GM19463 (cell line): ENCODE results near the gene CORO1A.
"Not testable (repeated sequence)": the region's sequence is repeated elsewhere in the genome, so short reads cannot be mapped to it uniquely, and the experiment has no call there.

ENCODE experiments used
- ATAC-seq: cut with Tn5 transposase; IDR thresholded peaks from one replicate; pipeline ENCODE4 v1.9.1; 2021; ENCODE audit warnings: mild to moderate bottlenecking, moderate library complexity; ENCODE audit not compliant: unreplicated experiment

Gene CORO1A

DNA sequence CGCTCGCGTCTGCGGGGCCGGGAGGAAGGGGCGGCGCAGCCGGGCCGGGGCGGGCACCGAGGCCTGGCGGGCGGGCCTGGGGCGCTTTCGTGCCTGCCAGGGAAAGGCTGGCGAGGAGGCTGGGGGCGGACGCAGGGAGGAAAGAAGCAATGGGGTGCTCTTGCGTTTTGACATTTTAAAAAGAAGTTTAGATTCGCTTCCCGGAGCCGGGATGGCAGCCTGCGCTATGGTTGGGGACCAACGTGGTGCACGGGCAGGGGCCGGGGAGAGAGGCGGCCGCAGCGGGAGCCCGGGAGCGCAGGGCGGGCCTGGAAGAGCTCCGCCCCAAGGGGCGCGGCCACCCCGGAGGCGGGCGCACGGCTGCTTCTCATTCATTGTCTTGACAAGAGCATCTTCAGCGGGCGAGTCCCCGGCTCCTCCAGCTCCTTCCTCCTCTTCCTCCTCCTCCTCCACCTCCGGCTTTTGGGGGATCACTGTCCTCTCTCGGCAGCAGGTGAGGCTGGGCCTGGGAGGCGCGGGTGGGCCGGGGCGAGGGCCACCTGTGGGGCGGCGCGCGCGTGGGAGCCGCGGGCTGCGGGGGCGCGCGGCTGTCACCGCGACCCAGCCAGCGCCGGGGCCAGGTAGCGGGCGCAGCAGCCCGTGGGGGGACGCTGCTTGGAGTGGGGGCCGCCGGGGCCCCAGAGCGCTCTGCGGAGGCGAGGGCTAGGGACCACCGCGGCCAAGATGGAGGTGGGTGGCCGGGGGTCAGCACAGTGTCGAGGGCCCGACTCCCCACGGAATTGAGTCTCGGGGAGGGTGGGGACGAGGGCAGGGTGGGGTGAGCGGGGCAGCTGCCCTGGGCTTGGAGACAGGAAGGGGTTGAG lies at the start of gene CORO1A:
Gene CORO1A, plus strand, starts transcription at position 370 of the 863 bp plus-strand sequence. CDS start 1,608 bp downstream, outside the sequence.
- peak; percentile 58 for ATAC-seq

DNA sequence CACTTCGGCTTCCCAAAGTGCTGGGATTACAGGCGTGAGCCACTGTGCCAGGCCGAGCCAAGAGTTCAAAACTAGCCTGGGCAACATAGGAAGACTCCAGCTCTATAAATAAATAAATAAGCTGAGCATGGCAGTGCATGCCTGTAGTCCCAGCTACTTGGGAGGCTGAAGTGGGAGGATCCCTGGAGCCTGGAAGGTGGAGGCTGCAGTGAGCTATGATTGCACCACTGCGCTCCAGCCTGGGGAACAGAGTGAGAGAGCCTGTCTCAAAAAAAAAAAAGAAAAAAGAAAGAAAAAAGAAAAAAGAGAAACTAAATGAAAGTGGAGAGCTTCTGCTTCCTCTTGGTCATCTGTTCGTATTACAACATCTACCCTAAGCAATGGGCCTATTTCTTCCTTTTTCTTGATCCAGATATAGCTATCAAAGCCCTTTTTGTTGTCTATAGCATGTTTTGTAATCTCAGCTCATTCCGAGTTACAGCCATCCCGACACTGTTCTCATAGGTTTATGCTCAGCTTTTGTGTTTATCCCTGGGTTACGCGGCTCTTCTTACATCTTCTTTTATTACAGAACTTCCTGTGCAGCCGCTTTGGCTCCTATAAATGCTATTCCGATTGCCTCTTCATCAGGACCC lies 46.3 kb upstream of the CORO1A start:
- no peak for ATAC-seq

DNA sequence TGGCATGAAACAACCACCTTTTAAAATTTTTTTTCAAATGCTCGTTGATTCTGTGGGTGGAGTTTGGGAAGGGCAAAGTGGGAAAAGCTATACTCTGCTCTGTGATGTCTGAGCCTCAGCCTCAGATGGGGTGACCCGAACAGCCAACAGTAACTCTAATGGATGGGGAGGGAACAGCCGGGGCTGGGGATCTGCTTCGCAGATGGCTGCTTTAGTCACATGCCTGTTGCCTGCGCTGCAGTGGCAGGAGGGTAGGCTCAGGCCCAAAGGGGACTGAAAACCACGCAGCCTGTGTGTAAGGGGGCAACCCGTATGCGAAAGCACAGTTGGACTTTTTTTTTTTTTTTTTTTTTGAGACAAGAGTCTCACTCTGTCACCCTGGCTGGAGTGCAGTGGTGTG lies 45.5 kb upstream of the CORO1A start:
- ATAC-seq, result no peak

DNA sequence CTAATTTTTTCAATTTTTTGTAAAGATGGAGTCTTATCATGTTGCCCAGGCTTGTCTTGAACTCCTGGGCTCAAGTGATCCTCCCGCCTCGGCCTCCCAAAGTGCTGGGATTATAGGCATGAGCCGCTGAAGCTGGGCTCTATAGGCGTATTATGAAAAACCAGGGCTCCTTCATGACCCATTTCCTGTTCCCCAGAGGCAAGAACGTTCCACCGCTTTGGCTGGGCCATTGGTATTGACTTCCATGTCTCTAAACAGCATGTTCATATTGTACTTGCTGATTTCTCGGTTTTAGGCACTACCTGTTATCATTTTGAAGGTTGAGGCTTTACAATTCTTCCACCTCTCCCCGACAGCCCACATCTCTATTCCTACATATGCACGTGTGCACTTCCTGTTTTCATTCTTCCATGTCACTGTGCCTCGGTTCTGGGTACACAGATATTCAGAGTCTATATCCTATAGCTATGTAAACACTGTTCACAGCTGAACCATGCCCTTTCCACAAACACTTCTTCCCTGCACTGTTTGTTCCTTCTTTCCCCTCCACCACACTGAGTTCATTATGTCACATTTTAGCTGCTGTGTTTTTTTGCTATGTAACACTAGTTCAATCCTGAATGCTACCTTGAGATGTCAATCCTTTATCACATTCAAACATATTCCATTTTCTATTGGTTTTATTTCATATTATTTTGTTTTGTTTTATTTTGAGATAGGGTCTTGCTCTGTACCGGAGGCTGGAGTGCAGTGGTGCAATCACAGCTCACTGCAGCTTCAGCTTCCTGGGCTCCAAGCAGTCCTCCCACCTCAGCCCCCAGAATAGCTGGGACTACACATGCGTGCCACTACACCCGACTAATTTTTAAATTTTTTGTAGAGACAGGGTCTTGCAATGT lies 43.6 kb upstream of the CORO1A start:
- no peak for ATAC-seq

DNA sequence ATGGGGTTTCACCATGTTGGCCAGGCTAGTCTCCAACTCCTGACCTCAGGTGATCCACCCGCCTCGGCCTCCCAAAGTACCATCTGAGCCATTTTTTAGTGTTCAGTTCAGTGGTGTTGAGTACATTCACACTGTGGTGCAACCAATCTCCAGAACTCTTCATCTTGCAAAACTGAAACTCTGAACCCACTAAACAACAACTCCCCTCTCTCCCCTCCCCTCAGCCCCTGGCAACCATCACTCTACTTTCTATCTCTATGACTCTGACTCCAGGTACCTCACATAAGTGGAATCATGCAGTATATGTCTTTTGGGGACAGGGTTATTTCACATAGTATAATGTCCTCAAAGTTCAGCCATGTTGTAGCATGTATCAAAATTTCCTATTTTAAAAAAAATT lies 41.7 kb upstream of the CORO1A start:
- no peak for ATAC-seq

DNA sequence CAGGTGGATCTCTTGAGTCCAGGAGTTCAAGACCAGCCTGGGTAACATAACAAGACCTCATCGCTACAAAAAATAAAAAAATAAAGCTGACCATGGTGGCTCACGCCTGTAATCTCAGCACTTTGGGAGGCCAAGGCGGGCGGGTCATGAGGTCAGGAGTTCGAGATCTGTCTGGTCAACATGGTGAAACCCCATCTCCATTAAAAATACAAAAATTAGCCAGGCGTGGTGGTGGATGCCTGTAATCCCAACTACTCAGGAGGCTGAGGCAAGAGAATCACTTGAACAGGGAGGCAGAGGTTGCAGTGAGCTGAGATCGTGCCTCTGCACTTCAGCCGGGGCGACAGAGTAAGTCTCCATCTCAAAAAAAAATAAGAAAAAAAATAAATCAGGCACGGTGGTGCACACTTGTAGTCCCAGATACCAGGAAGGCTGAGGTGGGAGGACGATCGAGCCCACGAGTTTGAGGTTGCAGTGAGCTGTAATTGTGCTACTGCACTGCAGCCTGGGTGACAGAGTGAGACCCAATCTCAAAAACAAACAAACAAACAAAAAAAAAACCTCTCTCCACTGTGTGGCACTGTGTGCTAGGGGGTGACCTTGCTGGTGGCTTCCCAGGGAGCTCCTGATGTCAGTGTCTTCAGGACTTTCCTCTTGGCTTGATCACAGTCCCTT lies 40.6 kb upstream of the CORO1A start:
- ATAC-seq, result no peak

DNA sequence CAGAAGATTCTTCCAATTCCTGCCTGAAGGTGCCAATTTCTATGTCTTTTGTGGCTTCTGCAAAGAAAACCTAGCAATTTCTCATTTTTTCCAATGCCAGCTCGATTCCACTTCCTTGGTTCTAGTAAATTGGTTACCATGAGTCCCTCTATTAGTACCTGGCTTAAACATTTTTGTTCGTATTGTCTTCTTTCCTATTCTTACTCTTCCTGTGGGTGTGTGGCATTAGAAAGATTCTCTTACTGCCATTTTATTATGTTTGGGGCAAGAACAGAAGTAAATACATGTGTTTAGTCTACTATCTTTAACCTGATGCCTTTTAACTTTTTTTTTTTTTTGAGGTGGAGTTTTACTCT lies 40.1 kb upstream of the CORO1A start:
- ATAC-seq, result no peak

DNA sequence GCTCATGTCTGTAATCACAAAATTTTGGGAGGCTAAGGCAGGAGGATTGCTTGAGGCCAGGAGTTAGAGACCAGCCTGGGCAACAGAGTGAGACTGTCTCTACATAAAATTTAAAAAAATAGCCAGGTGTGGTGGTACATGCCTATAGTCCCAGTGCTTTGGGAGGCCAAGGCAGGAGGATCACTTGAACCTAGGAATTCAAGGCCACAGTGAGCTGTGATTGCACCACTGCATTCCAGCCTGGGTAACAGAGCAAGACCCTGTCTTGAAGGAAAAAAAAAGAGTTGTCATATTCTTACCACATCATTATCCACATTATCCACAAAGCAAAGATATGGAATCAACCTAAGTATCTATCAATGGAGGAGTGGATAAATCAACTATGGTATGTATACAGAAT lies 39.4 kb upstream of the CORO1A start:
- ATAC-seq, result no peak

DNA sequence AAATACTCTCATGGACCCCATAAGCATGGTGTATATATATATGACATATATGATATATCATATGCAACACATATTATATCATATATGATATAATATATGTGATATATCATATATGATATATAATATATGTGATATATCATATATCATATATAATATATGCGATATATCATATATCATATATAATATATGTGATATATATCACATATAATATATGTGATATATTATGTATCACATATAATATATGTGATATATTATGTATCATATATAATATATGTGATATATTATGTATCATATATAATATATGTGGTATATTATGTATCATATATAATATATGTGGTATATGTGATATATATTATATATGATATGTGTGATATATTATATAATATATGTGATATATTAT lies 38.5 kb upstream of the CORO1A start:
- ATAC-seq, result no peak

DNA sequence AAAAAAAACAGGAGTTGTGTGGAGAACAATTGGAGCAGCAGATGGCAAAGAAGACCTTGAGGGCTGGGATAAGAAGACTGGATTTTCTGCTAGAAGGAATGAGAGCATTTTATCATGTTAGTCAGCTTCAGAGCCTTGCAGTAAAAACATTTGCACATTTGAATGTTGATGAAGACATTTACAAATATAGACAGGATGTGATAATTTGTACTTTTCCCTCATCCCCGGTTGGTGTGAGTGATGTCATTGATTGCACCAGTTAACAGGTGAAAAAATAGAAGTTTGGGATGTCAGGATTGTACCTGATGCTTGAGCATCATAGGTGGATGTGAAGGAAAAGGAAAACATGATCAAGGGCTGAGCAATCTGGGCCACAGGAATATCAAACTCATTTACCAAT lies 37.7 kb upstream of the CORO1A start:
- no peak for ATAC-seq

DNA sequence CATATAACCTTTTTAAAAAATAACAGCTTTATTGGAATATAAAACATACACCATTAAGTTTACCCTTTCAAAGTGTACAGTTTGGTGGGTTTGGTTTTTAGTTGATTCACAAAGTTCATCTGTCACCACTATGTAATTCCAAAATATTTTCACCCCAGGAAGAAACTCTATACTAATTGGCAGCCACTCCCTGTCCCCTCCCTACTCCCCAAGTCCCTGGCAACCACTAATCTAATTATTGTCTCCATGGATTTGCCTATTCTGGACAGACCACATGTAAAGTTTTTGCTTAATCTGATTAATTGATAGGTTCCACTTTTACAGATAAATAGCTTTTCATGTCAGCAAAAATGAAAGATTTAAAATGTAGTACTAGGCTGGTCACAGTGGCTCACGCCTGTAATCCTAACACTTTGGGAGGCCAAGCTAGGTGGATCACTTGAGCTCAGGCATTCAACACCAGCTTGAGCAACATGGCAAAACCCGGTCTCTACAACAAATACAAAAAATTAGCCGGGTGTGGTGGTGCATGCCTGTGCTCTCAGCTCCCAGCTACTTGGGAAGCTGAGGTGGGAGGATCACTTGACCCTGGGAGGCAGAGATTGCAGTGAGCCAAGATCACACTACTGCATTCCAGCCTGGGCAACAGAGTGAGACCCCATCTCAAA lies 35.4 kb upstream of the CORO1A start:
- no peak for ATAC-seq

DNA sequence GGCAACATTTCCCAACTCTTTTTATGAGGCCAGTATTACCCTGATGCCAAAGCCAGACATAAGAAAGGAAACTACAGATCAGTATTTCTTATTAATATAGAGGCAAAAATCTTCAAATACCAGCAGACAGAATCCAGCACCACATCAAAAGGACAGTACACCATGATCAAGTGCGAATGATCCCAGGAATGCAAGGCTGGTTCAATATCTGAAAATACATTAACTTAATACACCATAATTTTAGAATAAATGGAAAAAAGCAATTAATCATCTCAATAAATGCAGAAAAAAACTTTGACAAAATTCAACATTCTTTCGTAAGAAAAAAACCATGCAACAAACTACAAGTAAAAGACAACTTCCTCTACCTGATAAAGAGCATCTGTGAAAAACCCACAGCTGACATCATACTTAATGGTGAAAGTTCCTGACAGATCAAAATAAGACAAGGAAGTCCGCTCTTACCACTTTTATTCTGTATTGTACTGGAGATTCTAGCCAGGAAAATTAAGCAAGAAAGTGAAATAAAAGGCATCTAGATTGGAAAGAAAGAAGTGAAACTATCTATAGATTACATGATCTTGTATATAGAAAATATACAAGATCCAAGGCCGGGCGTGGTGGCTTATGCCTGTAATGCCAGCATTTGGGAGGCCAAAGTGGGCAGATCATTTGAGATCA lies 34.0 kb upstream of the CORO1A start:
- no peak for ATAC-seq

DNA sequence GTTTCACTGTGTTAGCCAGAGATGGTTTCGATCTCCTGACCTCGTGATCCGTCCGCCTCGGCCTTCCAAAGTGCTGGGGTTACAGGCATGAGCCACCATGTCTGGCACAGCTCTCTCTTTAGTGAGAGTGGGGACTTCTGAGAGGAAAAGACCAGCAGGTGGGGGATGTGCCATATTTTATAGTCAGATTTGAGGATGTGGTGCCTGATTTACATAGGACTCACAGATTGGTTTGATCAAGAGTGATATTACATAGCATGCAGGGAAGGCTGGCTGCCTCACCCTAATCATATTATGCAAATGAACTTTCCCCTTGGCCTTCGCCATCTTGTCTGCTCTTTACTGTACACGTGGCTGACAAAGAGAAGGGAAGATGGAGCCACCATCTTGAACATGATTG lies 32.3 kb upstream of the CORO1A start:
- no peak for ATAC-seq

DNA sequence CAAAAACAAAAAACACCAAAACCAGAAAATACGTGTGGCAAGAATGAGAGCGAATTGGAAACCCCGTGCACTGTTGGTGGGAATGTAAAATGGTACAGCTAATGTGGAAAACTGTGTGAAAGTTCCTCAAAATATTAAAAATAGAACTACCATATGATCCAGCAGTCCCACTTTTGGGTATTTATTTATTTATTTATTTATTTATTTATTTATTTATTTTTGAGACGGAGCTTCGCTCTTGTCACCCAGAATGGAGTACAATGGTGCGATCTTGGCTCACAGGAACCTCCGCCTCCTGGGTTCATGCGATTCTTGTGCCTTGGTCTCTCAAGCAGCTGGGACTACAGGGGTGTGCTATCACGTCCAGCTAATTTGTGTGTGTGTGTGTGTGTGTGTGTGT lies 30.9 kb upstream of the CORO1A start:
- no peak for ATAC-seq

DNA sequence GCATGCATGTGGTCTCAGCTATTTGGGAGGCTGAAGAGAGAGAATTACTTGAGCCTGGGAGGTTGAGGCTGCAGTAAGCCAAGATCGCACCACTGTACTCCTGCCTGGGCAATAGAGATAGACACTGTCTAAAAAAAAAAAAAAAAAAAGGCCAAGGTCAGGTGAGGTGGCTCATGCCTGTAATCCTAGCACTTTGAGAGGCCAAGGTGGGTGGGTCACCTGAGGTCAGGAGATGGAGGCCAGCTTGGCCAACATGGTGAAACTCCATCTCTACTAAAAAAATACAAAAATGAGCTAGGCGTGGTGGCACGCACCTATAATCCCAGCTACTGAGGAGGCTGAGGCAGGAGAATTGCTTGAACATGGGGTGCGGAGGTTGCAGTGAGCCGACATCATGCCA lies 28.2 kb upstream of the CORO1A start:
- no peak for ATAC-seq

DNA sequence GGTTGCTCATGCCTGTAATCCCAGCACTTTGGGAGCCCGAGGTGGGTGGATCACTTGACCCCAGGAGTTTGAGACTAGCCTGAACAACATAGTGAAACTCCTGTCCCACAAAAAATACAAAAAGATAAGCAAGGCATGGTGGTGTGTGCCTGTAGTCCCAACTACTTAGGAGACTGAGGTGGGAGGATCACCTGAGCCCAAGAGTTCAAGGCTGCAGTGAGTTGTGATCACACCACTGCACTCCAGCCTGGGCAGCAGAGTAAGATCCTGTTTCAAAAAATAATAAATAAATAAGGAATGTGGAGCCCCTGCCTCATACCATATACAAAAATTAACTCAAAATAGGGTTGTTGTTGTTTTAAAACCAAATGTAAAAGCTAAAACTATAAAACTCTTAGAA lies 26.2 kb upstream of the CORO1A start:
- ATAC-seq, result no peak

DNA sequence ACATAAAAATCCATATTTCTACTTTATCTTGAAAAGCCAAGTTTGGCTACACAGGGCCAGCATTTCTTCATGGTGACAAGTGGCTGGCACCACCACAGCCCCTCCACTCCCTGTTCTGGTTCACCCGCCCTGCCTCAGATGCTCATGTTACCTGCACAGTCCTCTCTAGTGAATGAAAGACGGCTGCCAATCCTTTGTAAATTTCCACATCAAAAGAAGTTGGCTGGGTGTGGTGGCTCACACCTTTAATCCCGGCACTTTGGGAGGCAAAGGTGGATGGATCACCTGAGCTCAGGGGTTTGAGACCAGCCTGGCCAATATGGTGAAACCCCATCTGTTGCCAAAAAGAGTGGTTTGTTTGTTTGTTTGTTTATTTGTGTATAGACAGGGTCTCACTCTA lies 19.9 kb upstream of the CORO1A start:
- no peak for ATAC-seq

DNA sequence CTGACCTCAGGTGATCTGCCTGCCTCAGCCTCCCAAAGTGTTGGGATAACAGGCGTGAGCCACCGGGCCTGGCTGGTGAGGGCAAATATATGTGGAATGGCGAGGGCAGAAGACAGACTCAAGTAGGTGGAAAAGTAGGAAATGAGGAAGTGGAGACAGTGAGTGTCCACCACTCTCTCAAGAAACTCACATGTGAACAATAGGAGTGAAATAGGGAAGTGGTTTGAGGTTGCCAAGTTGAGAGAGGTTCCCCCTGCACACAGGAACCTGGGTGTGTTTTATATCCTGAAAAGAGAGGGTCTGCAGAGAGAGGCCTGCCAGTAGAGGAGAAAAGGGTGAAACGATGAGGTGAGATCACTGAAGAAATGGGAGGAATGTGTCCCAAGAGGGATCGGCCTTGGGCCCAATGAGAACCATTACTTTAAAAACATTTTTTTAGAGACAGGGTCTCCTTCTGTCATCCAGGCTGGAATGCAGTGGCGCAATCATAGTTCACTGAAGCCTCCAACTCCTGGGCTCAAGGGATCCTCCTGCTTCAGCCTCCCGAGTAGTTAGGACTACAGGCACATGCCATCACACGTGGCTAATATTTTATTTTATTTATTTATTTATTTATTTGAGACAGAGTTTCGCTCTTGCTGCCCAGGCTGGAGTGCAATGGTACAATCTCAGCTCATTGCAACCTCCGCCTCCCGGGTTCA lies 17.1 kb upstream of the CORO1A start:
- no peak for ATAC-seq

DNA sequence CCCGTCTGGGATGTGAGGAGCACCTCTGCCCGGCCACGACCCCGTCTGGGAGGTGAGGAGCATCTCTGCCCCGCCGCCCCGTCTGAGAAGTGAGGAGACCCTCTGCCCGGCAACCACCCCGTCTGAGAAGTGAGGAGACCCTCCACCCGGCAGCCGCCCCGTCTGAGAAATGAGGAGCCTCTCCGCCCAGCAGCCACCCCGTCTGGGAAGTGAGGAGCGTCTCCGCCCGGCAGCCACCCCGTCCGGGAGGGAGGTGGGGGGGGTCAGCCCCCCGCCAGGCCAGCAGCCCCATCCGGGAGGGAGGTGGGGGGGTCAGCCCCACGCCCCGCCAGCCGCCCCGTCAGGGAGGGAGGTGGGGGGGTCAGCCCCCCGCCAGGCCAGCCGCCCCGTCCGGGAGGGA lies 14.7 kb upstream of the CORO1A start:
- ATAC-seq, result not testable (repeated sequence)
